Parathyroid adenoma (tissue), 2 donors: ENCODE data around the gene ZC3HAV1L.

Experiments used
- H2AFZ ChIP-seq: fragments of 300-600 bp; sonication (generic); one replicate; pipeline ENCODE4 v1.7.0; 2017; ENCODE audit warnings: antibody characterized with exemption, mild to moderate bottlenecking
- H3K27ac ChIP-seq: fragments of 300-600 bp; sonication (generic); one replicate; pipeline ENCODE4 v1.7.0; 2017
- H3K27me3 ChIP-seq: fragments of 300-600 bp; sonication (generic); one replicate; pipeline ENCODE4 v1.7.0; 2017; ENCODE audit warnings: low read length; ENCODE audit not compliant: control insufficient read depth, insufficient read depth
- H3K36me3 ChIP-seq: fragments of 300-600 bp; sonication (generic); one replicate; pipeline ENCODE4 v1.7.0; 2017; ENCODE audit warnings: low read length; ENCODE audit not compliant: control insufficient read depth, insufficient read depth
- H3K4me1 ChIP-seq: fragments of 300-600 bp; sonication (generic); one replicate; pipeline ENCODE4 v1.7.0; 2017; ENCODE audit warnings: control low read depth
- H3K4me2 ChIP-seq: fragments of 300-600 bp; sonication (generic); one replicate; pipeline ENCODE4 v1.7.0; 2017; ENCODE audit warnings: low read length
- H3K4me3 ChIP-seq: fragments of 300-600 bp; sonication (generic); one replicate; pipeline ENCODE4 v1.7.0; 2017; ENCODE audit warnings: low read depth, low read length
- H3K79me2 ChIP-seq: fragments of 300-600 bp; sonication (generic); one replicate; pipeline ENCODE4 v1.7.0; 2017; ENCODE audit warnings: control low read depth
- H3K9ac ChIP-seq: fragments of 300-600 bp; sonication (generic); one replicate; pipeline ENCODE4 v1.7.0; 2017; ENCODE audit warnings: mild to moderate bottlenecking
- H3K9me3 ChIP-seq: fragments of 300-600 bp; sonication (generic); one replicate; pipeline ENCODE4 v1.7.0; 2017; ENCODE audit warnings: low read length; ENCODE audit not compliant: control insufficient read depth
- CTCF ChIP-seq: fragments of 300-600 bp; sonication (generic); IDR thresholded peaks from one replicate; pipeline ENCODE4 v1.7.0; 2017; ENCODE audit warnings: antibody characterized with exemption, mild to moderate bottlenecking
- donor health status: primary hyperparathyroidism.

Gene ZC3HAV1L

DNA sequence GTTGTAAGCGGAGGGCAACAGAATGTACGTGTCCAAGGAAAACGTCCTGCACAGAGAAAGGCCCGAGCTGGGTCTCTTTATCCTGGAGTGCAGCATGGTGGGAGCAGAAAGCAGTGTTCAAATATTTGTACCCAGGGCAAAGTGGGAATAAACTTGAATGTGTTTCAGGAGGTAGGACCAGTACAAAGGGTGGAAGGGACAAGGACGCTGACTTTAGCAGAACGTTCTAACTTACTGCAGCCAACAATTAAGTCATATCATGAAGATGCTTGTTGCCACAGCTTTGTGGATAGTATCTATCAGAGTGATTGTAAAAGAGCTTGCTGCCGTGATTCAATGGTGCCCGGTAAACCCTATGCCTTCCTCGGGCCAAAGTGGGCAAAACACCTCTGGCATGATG, 30.5 kb upstream of the ZC3HAV1L start:
- Histone ChIP-seq H3K9ac (no peak overlapping the region), H3K27me3 (no peaks in the 10 kb centered on the region), H3K9me3 (no peaks in the 10 kb centered on the region), H2AFZ (no peak overlapping the region), H3K79me2 (peaks cover 2% of the 10 kb centered on the region), H3K4me3 (no peak overlapping the region), H3K4me1 (no peaks in the 10 kb centered on the region), H3K36me3 (no peaks in the 10 kb centered on the region), H3K27ac (no peak overlapping the region), H3K4me2 (no peak overlapping the region)
- no peak for TF ChIP-seq CTCF

DNA sequence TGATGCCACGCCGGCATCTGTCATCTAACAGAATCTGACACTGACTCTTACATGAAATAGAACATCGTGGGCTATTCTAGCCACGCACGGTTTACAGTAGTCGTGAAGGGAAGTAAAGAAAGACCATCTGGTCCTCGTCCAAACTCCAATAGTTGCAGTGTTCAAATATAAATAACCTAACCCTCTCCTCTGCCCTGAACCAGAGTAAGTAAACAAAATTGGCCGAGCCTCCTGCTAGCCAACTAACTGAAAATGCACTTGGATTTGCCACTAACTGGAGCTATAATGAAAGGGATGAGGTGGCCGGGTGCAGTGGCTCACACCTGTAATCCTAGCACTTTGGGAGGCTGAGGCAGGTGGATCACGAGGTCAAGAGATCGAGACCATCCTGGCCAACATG, 29.5 kb upstream of the ZC3HAV1L start:
- no peak overlapping the region for H3K4me3 ChIP-seq
- no peak overlapping the region for H3K4me2 ChIP-seq
- no peaks in the 10 kb centered on the region for H3K27me3 ChIP-seq
- H3K36me3 ChIP-seq = no peaks in the 10 kb centered on the region
- H2AFZ ChIP-seq = no peak overlapping the region
- H3K9ac ChIP-seq = no peak overlapping the region
- no peaks in the 10 kb centered on the region for H3K4me1 ChIP-seq
- TF ChIP-seq CTCF = no peak
- H3K9me3 ChIP-seq = no peaks in the 10 kb centered on the region
- H3K27ac ChIP-seq = no peak overlapping the region
- H3K79me2 ChIP-seq = peaks cover 2% of the 10 kb centered on the region

- H3K4me1 ChIP-seq = no peaks in the 10 kb centered on the region
- no peak overlapping the region for H3K4me3 ChIP-seq
- no peak overlapping the region for H3K9ac ChIP-seq
- no peaks in the 10 kb centered on the region for H3K9me3 ChIP-seq
- H2AFZ ChIP-seq = no peak overlapping the region
- H3K27ac ChIP-seq = no peak overlapping the region
- TF ChIP-seq CTCF = no peak
- H3K27me3 ChIP-seq = no peaks in the 10 kb centered on the region
- H3K79me2 ChIP-seq = peaks cover 2% of the 10 kb centered on the region
- H3K4me2 ChIP-seq = no peak overlapping the region
- H3K36me3 ChIP-seq = no peaks in the 10 kb centered on the region
These were observed 25.6 kb upstream of the ZC3HAV1L start for GRCh38 chr7:139061416-139061815.

GRCh38 chr7:139060695-139061237, 24.9 kb upstream of the ZC3HAV1L start:
- Histone ChIP-seq H3K9ac (no peak overlapping the region), H3K36me3 (no peaks in the 10 kb centered on the region), H3K4me3 (no peak overlapping the region), H3K27me3 (no peaks in the 10 kb centered on the region), H3K79me2 (peaks cover 2% of the 10 kb centered on the region), H2AFZ (no peak overlapping the region), H3K4me2 (no peak overlapping the region), H3K9me3 (no peaks in the 10 kb centered on the region), H3K4me1 (no peaks in the 10 kb centered on the region), H3K27ac (no peak overlapping the region)
- no peak for TF ChIP-seq CTCF

- no peak overlapping the region for H3K4me2 ChIP-seq
- H3K4me3 ChIP-seq = no peak overlapping the region
- no peaks in the 10 kb centered on the region for H3K36me3 ChIP-seq
- no peaks in the 10 kb centered on the region for H3K4me1 ChIP-seq
- no peaks in the 10 kb centered on the region for H3K79me2 ChIP-seq
- no peak overlapping the region for H3K9ac ChIP-seq
- no peak overlapping the region for H3K27ac ChIP-seq
- no peak for TF ChIP-seq CTCF
- H3K9me3 ChIP-seq = no peaks in the 10 kb centered on the region
- no peaks in the 10 kb centered on the region for H3K27me3 ChIP-seq
- no peak overlapping the region for H2AFZ ChIP-seq
These were observed 24.1 kb upstream of the ZC3HAV1L start for GRCh38 chr7:139059905-139060304.
